ENCODE results near the gene RHBDD2.
"Not testable (repeated sequence)": the region's sequence is repeated elsewhere in the genome, so short reads cannot be mapped to it uniquely, and the experiment has no call there.

DNA sequence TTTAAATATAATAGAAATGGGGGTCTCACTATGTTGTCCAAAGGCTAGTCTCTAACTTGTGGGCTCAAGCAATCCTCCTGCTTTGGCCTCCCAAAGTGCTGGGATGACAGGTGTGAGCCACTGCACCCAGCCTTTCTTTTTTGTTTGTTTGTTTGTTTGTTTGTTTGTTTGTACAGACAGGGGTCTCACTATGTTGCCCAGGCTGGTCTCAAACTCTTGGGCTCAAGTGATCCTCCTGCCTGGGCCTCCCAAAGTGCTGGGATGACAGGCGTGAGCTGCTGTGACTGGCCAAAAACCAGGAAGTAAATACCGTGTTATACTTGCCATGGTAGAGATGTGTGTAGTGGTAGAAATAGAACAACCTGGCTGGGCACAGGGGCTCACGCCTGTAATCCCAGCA is 4.7 kb upstream of the RHBDD2 start:
- TF ChIP-seq, protein P1, sequence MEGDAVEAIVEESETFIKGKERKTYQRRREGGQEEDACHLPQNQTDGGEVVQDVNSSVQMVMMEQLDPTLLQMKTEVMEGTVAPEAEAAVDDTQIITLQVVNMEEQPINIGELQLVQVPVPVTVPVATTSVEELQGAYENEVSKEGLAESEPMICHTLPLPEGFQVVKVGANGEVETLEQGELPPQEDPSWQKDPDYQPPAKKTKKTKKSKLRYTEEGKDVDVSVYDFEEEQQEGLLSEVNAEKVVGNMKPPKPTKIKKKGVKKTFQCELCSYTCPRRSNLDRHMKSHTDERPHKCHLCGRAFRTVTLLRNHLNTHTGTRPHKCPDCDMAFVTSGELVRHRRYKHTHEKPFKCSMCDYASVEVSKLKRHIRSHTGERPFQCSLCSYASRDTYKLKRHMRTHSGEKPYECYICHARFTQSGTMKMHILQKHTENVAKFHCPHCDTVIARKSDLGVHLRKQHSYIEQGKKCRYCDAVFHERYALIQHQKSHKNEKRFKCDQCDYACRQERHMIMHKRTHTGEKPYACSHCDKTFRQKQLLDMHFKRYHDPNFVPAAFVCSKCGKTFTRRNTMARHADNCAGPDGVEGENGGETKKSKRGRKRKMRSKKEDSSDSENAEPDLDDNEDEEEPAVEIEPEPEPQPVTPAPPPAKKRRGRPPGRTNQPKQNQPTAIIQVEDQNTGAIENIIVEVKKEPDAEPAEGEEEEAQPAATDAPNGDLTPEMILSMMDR (conservative IDR thresholded peaks at IDR 0.05 in 1 of 2, IDR thresholded peaks at IDR 0.05 in 1 of 2; ENCODE audit: low read depth in 1 of 2, low read length in 2 of 2) = not testable (repeated sequence)
- TF ChIP-seq EZH2 (IDR thresholded peaks at IDR 0.05; ENCODE audit: low read length, missing control alignments) = not testable (repeated sequence)

Measured in fibroblast of lung (primary cell).